GM23248 (cell line): Measurements from ENCODE around the gene SLIT3. TPM values are rescaled to one million over a fixed set of nuclear protein-coding genes. Genes with fewer than 3 reads are reported as not detected.
A peak's percentile ranks its signal among the peaks of the same experiment; 100 is the strongest.

Source experiments
- DNase-seq: peaks from one replicate; pipeline ENCODE4 v3.0.0-alpha.2; 2015
- H2AFZ ChIP-seq: fragments of 200-600 bp; sonication (generic); 2 replicates; pipeline ENCODE4 v1.6.1; 2016; ENCODE audit warnings: antibody characterized with exemption
- H3F3A ChIP-seq: fragments of 200-600 bp; sonication (generic); 2 replicates; pipeline ENCODE4 v1.6.1; 2016; ENCODE audit warnings: mild to moderate bottlenecking, antibody characterized with exemption, mixed run types; ENCODE audit not compliant: insufficient read depth
- H3K27ac ChIP-seq: fragments of 200-600 bp; sonication (generic); 2 replicates; pipeline ENCODE4 v1.5.1; 2016; ENCODE audit warnings: mild to moderate bottlenecking
- H3K27me3 ChIP-seq: fragments of 200-600 bp; sonication (generic); replicated peaks from 2 replicates; pipeline ENCODE4 v1.6.1; 2016; ENCODE audit warnings: mild to moderate bottlenecking; ENCODE audit not compliant: insufficient read depth
- H3K36me3 ChIP-seq: fragments of 200-600 bp; sonication (generic); 2 replicates; pipeline ENCODE4 v1.6.1; 2016; ENCODE audit warnings: low read depth, mild to moderate bottlenecking
- H3K4me1 ChIP-seq: fragments of 200-600 bp; sonication (generic); 2 replicates; pipeline ENCODE4 v1.6.1; 2016; ENCODE audit warnings: mild to moderate bottlenecking; ENCODE audit not compliant: insufficient read depth
- H3K4me2 ChIP-seq: fragments of 200-600 bp; sonication (generic); one replicate; pipeline ENCODE4 v1.6.1; 2016; ENCODE audit warnings: mild to moderate bottlenecking; ENCODE audit not compliant: unreplicated experiment
- H3K4me3 ChIP-seq: fragments of 200-600 bp; sonication (generic); 2 replicates; pipeline ENCODE4 v1.5.1; 2016; ENCODE audit warnings: mild to moderate bottlenecking
- H3K79me2 ChIP-seq: fragments of 200-600 bp; sonication (generic); 2 replicates; pipeline ENCODE4 v1.6.1; 2016; ENCODE audit warnings: mild to moderate bottlenecking; ENCODE audit not compliant: insufficient read depth
- H3K9ac ChIP-seq: fragments of 200-600 bp; sonication (generic); 2 replicates; pipeline ENCODE4 v1.6.1; 2016; ENCODE audit warnings: mild to moderate bottlenecking
- H3K9me2 ChIP-seq: fragments of 200-600 bp; sonication (generic); 2 replicates; pipeline ENCODE4 v1.6.1; 2016; ENCODE audit warnings: mixed run types, mild to moderate bottlenecking, moderate library complexity; ENCODE audit not compliant: insufficient read depth
- H3K9me3 ChIP-seq: fragments of 200-600 bp; sonication (generic); one replicate; pipeline ENCODE4 v1.6.1; 2017; ENCODE audit warnings: low read depth
- H4K20me1 ChIP-seq: fragments of 200-600 bp; sonication (generic); 2 replicates; pipeline ENCODE4 v1.6.0; 2016; ENCODE audit not compliant: insufficient read depth
- EZH2 ChIP-seq: fragments of 200-600 bp; sonication (generic); IDR thresholded peaks from 2 replicates; pipeline ENCODE4 v1.6.1; 2018; ENCODE audit warnings: antibody characterized with exemption, mild to moderate bottlenecking; ENCODE audit not compliant: insufficient read depth, poor library complexity, severe bottlenecking
- EZH2phosphoT487 ChIP-seq: fragments of 200-600 bp; sonication (generic); IDR thresholded peaks from 2 replicates; pipeline ENCODE4 v1.6.1; 2018; ENCODE audit warnings: antibody characterized with exemption, moderate library complexity, mild to moderate bottlenecking, low read depth; ENCODE audit not compliant: insufficient read depth
- WGBS, 2 experiments: methylation state at CpG; one replicate each; pipeline ENCODE4 v1.1.6; 2015 to 2017; ENCODE audit warnings: low lambda C conversion rate in 2 of 2, low coverage in 1 of 2; ENCODE audit errors: missing lambda C conversion rate in 2 of 2; 5-methylcytosine and 5-hydroxymethylcytosine counted together
- in situ Hi-C: fragments of 300-500 bp; cut with MboI; formaldehyde crosslinking; loops from 2 replicates; pipeline ENCODE4 v1.15.0; 2020
- polyA plus RNA-seq: library from polyadenylated mRNA; unstranded; fragments of >200 nt; fragmentation: Nextera tagmentation; extraction: Ambion mirVana; gene quantifications from 2 replicates; pipeline ENCODE4 v1.2.1, GENCODE V29; 2016
- total RNA-seq: library from RNA; depleted of rRNA; stranded (reverse); fragments of >200 nt; shearing (Covaris generic); gene quantifications from 2 replicates; pipeline ENCODE4 v1.2.3, GENCODE V29; 2014

The SLIT3 gene
- total and polyA plus RNA-seq, 2 experiments from 2014 or later = 61.9 to 100 TPM

DNA sequence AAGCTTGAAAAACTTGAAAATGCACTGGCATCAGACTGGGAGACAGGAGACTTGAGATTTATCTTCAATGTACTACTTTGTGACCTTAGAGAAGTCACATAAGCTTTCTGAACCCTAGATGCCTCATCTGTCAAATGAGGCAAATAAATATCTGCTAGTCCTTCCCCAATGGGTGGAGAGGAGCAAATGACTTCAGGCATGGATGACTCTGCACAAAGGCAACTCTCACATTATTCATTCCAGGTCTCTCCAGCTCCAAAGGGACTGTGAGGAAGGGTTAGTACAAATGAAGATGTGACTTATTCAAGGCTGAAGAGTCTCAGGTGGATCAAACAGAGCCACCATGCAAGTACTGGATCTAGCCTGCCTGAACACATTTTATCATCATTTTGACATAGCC is 228.7 kb downstream of the SLIT3 start:
- Histone ChIP-seq H3K36me3 (0 out of 2 replicates have a peak, but pooled peaks cover 3% of the 10 kb centered on the region), H3K4me2 (no peak overlapping the region), H3K9me2 (no peaks in the 10 kb centered on the region), H3K4me3 (no peak overlapping the region), H3K27me3 (no peaks in the 10 kb centered on the region), H3F3A (no peaks in the 10 kb centered on the region), H3K79me2 (no peaks in the 10 kb centered on the region), H4K20me1 (no peaks in the 10 kb centered on the region), H3K9ac (no peak overlapping the region), H3K9me3 (no peaks in the 10 kb centered on the region), H3K4me1 (0 out of 2 replicates have a peak, but pooled peaks cover 6% of the 10 kb centered on the region), H2AFZ (no peak overlapping the region), H3K27ac (no peak overlapping the region)
- no peak for TF ChIP-seq EZH2
- in situ Hi-C loops = no loop called here
- DNase-seq = no peak

- Histone ChIP-seq H3K9me3 (no peaks in the 10 kb centered on the region), H3K9ac (no peak overlapping the region), H3K4me3 (no peak overlapping the region), H2AFZ (no peak overlapping the region), H3F3A (no peaks in the 10 kb centered on the region), H3K4me2 (no peak overlapping the region), H3K9me2 (no peaks in the 10 kb centered on the region), H3K27me3 (no peaks in the 10 kb centered on the region), H4K20me1 (no peaks in the 10 kb centered on the region), H3K79me2 (no peaks in the 10 kb centered on the region), H3K4me1 (peaks cover 8% of the 10 kb centered on the region; the same call in 1 of the 2 replicates), H3K27ac (no peak overlapping the region), H3K36me3 (0 out of 2 replicates have a peak, but pooled peaks cover 3% of the 10 kb centered on the region)
- 54 to 63% methylated on average over 4 of the region's 4 CpGs for WGBS, 2 experiments
- TF ChIP-seq EZH2 (no peak), EZH2phosphoT487 (no peak)
- no peak for DNase-seq
- in situ Hi-C loops = no loop called here
Observed at GRCh38 chr5:169070413-169070812, 230.5 kb downstream of the SLIT3 start.

GRCh38 chr5:169067751-169068173 is 233.2 kb downstream of the SLIT3 start:
- no peaks in the 10 kb centered on the region for H3K36me3 ChIP-seq
- no peak for DNase-seq
- H3K4me2 ChIP-seq = no peak overlapping the region
- no peak overlapping the region for H2AFZ ChIP-seq
- WGBS, 2 experiments = 85 to 90% methylated on average over 2 of the region's 2 CpGs
- H3K4me1 ChIP-seq = peaks cover 5% of the 10 kb centered on the region; the same call in 1 of the 2 replicates
- H3K79me2 ChIP-seq = no peaks in the 10 kb centered on the region
- in situ Hi-C loops = no loop called here
- H3K27me3 ChIP-seq = no peaks in the 10 kb centered on the region
- no peaks in the 10 kb centered on the region for H4K20me1 ChIP-seq
- no peaks in the 10 kb centered on the region for H3K9me3 ChIP-seq
- H3K4me3 ChIP-seq = no peak overlapping the region
- TF ChIP-seq EZH2phosphoT487 (no peak), EZH2 (no peak)
- no peak overlapping the region for H3K27ac ChIP-seq
- H3F3A ChIP-seq = no peaks in the 10 kb centered on the region
- no peaks in the 10 kb centered on the region for H3K9me2 ChIP-seq
- no peak overlapping the region for H3K9ac ChIP-seq

DNA sequence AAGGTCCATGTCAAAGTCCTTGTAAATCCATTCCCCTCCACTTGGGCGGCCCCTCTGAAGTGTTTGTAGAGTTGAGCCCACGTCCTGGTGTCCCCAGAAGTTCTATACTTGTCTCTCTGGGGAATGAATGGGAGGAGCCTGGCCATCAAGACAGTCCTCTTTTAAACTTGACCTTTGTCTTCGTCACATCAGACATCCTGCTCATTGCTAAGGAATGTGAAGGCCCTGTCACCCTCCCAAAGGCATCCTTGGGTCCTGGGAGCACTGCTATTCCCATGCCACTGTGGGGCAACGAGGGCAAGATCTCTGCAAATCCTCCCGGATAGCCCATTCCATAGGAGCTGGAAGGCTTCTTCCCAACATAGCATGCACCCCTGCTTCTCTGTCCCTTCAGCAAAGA is 235.5 kb downstream of the SLIT3 start:
- Histone ChIP-seq H3K36me3 (no peaks in the 10 kb centered on the region), H4K20me1 (no peaks in the 10 kb centered on the region), H3K27me3 (no peaks in the 10 kb centered on the region), H3K4me2 (no peak overlapping the region), H3K9me2 (no peaks in the 10 kb centered on the region), H3K27ac (no peak overlapping the region), H3K79me2 (no peaks in the 10 kb centered on the region), H3K4me3 (no peak overlapping the region), H2AFZ (no peak overlapping the region), H3K4me1 (peaks cover 5% of the 10 kb centered on the region; the same call in 1 of the 2 replicates), H3F3A (no peaks in the 10 kb centered on the region), H3K9ac (no peak overlapping the region), H3K9me3 (no peaks in the 10 kb centered on the region)
- DNase-seq = peak; percentile 17
- in situ Hi-C loops = no loop called here
- 78 to 85% methylated on average over 5 of the region's 5 CpGs for WGBS, 2 experiments
- TF ChIP-seq EZH2phosphoT487 (no peak), EZH2 (no peak)

- no peak for TF ChIP-seq EZH2phosphoT487
- TF ChIP-seq EZH2 = no peak
- H3K79me2 ChIP-seq = no peaks in the 10 kb centered on the region
- H3K9me3 ChIP-seq = no peaks in the 10 kb centered on the region
- 59 to 64% methylated on average over 3 of the region's 3 CpGs for WGBS, 2 experiments
- no peak overlapping the region for H2AFZ ChIP-seq
- no peaks in the 10 kb centered on the region for H3K36me3 ChIP-seq
- peaks cover 5% of the 10 kb centered on the region; the same call in 1 of the 2 replicates for H3K4me1 ChIP-seq
- no peak overlapping the region for H3K9ac ChIP-seq
- H3F3A ChIP-seq = no peaks in the 10 kb centered on the region
- no peak overlapping the region for H3K4me2 ChIP-seq
- no peaks in the 10 kb centered on the region for H4K20me1 ChIP-seq
- H3K27me3 ChIP-seq = no peaks in the 10 kb centered on the region
- H3K27ac ChIP-seq = no peak overlapping the region
- H3K9me2 ChIP-seq = no peaks in the 10 kb centered on the region
- DNase-seq = peak; percentile 15
- in situ Hi-C loops = no loop called here
- no peak overlapping the region for H3K4me3 ChIP-seq
Observed at GRCh38 chr5:169064093-169064492, 236.8 kb downstream of the SLIT3 start.
